Glutamatergic neuron (in vitro differentiated cells): ENCODE data around the gene KRT86. TPM values are rescaled to one million over a fixed set of nuclear protein-coding genes. Genes with fewer than 3 reads are reported as not detected.

Source experiments
- DNase-seq: peaks from one replicate; pipeline ENCODE4 v3.0.0; 2022
- H3K27ac Mint-ChIP-seq: one replicate; pipeline ENCODE4 v1.8.0; 2020; ENCODE audit warnings: mild to moderate bottlenecking, mixed read lengths, inconsistent platforms; ENCODE audit not compliant: unreplicated experiment
- H3K27me3 Mint-ChIP-seq: one replicate; pipeline ENCODE4 v1.8.0; 2020; ENCODE audit warnings: mild to moderate bottlenecking, moderate library complexity, mixed read lengths, inconsistent platforms; ENCODE audit not compliant: unreplicated experiment
- H3K36me3 Mint-ChIP-seq: one replicate; pipeline ENCODE4 v1.8.0; 2020; ENCODE audit warnings: mild to moderate bottlenecking, mixed read lengths, inconsistent platforms; ENCODE audit not compliant: unreplicated experiment
- H3K4me1 Mint-ChIP-seq: one replicate; pipeline ENCODE4 v1.8.0; 2020; ENCODE audit warnings: mild to moderate bottlenecking, low read depth, mixed read lengths, inconsistent platforms; ENCODE audit not compliant: unreplicated experiment
- H3K4me3 Mint-ChIP-seq: one replicate; pipeline ENCODE4 v1.8.0; 2020; ENCODE audit warnings: mild to moderate bottlenecking, mixed read lengths, inconsistent platforms; ENCODE audit not compliant: unreplicated experiment
- H3K9me3 Mint-ChIP-seq: one replicate; pipeline ENCODE4 v1.8.0; 2020; ENCODE audit warnings: mild to moderate bottlenecking, moderate library complexity, mixed read lengths, inconsistent platforms; ENCODE audit not compliant: unreplicated experiment
- CTCF ChIP-seq: fragments of 200-600 bp; sonication (generic); IDR thresholded peaks from one replicate; pipeline ENCODE4 v1.5.0; 2021; ENCODE audit not compliant: partially characterized antibody, unreplicated experiment
- total RNA-seq: library from RNA; stranded (reverse); fragmentation: NEBNext Ultra II Directional; extraction: Animal tissue kit (Norgen Biotek cat#: 25700); gene quantifications from one replicate; pipeline ENCODE4 v1.2.1, GENCODE V29; 2021; ENCODE audit not compliant: unreplicated experiment

Gene KRT86
- total RNA-seq, 1 donor from 2014 or later = not detected

GRCh38 chr12:52353766-52354165 lies 79.3 kb downstream of the KRT86 start:
- no peak for TF ChIP-seq CTCF
- DNase-seq = no peak
- no peaks in the 10 kb centered on the region for H3K36me3 Mint-ChIP-seq
- H3K4me3 Mint-ChIP-seq = no peak overlapping the region
- no peaks in the 10 kb centered on the region for H3K4me1 Mint-ChIP-seq
- no peaks in the 10 kb centered on the region for H3K9me3 Mint-ChIP-seq
- no peak overlapping the region for H3K27ac Mint-ChIP-seq
- H3K27me3 Mint-ChIP-seq = peaks cover 8% of the 10 kb centered on the region

GRCh38 chr12:52354200-52354599 lies 79.8 kb downstream of the KRT86 start:
- Mint-ChIP-seq H3K4me3 (no peak overlapping the region), H3K4me1 (no peaks in the 10 kb centered on the region), H3K36me3 (no peaks in the 10 kb centered on the region), H3K27ac (no peak overlapping the region), H3K9me3 (no peaks in the 10 kb centered on the region), H3K27me3 (peaks cover 8% of the 10 kb centered on the region)
- DNase-seq = no peak
- TF ChIP-seq CTCF = no peak

DNA sequence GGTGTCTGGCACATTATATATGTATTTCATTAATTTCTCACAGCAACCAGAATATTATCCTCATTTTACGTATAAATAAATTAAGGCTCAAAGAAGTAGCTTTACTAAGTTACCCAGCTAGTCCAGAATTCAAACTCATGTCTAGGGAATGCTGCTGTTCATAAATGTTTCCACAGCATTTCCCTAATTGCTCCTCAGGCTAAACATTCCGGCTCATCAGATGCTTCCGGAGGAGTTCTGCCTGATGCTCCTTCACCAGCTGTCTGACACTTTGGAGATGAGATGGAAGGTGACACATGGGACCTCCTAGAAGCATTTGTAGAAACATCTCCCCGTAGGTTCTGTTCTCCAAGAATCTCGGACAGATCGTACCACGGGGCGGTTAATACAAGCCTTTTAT lies 80.7 kb downstream of the KRT86 start:
- no peaks in the 10 kb centered on the region for H3K36me3 Mint-ChIP-seq
- H3K4me1 Mint-ChIP-seq = no peaks in the 10 kb centered on the region
- H3K9me3 Mint-ChIP-seq = peaks cover 3% of the 10 kb centered on the region
- no peak for TF ChIP-seq CTCF
- H3K27me3 Mint-ChIP-seq = peaks cover 14% of the 10 kb centered on the region
- no peak overlapping the region for H3K27ac Mint-ChIP-seq
- no peak overlapping the region for H3K4me3 Mint-ChIP-seq
- DNase-seq = no peak

GRCh38 chr12:52356031-52356761 lies 81.8 kb downstream of the KRT86 start:
- Mint-ChIP-seq H3K36me3 (no peaks in the 10 kb centered on the region), H3K4me3 (no peak overlapping the region), H3K27me3 (peaks cover 16% of the 10 kb centered on the region), H3K27ac (no peak overlapping the region), H3K9me3 (peaks cover 3% of the 10 kb centered on the region), H3K4me1 (no peaks in the 10 kb centered on the region)
- DNase-seq = no peak
- TF ChIP-seq CTCF = no peak

DNA sequence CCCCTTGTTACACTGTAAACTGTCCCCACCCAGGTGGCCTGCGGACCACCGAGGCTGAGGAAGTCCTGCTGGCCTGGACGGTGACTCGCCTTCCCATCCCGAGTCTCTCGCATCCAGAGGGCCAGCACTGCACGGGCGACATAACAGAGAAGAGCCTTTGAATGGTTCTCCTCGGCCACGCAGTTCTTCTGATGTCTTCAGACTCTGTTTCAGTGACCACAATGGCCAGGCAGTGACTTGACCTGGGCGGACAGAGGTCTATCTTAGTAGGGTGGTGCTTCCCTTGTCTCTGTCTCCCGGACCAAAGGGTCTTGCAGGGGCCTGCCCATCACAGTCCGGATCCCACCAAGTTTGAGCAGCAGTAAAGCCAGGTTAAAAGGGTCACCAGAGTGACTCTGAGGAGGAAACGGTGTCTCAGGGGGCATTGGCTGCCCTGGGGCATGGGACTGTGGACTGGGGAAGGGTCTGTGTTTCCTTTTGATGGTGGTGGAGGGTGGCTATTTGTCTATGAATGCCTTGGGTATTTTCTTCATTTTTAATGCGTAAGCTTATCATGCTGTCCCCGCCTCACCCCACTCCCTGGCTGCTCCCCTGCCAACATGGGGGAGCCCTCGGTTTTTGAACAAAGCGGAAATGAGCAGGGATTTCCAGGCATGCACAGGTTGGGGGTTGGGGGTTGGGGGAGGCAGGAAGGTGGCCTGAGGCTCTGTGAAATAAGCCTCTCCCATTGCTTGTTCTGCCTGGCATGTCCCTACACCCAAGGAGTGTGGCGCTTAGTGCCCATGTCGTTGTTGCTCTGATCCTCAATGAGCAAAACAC lies 82.5 kb downstream of the KRT86 start:
- H3K27ac Mint-ChIP-seq = no peak overlapping the region
- H3K4me3 Mint-ChIP-seq = no peak overlapping the region
- TF ChIP-seq CTCF = no peak
- DNase-seq = no peak
- no peaks in the 10 kb centered on the region for H3K36me3 Mint-ChIP-seq
- H3K27me3 Mint-ChIP-seq = peaks cover 13% of the 10 kb centered on the region
- peaks cover 3% of the 10 kb centered on the region for H3K9me3 Mint-ChIP-seq
- no peaks in the 10 kb centered on the region for H3K4me1 Mint-ChIP-seq
